Astrocyte of the cerebellum (primary cell): Measurements from ENCODE around the gene NLGN4X.
A peak's percentile ranks its signal among the peaks of the same experiment; 100 is the strongest.

Source experiments
- DNase-seq: peaks from one replicate; pipeline ENCODE4 v3.0.0-alpha.2; 2011; ENCODE audit warnings: low read depth
- H3K4me3 ChIP-seq: 2 replicates; pipeline ENCODE4 v1.5.1; 2011; ENCODE audit warnings: mild to moderate bottlenecking, low read depth, low read length, moderate library complexity
- CTCF ChIP-seq: IDR thresholded peaks from 2 replicates; pipeline ENCODE4 v1.5.1; 2012; ENCODE audit warnings: low read length, low read depth, moderate library complexity, mild to moderate bottlenecking; ENCODE audit errors: missing control alignments
- in situ Hi-C: cut with HindIII; loops from 2 replicates; pipeline ENCODE4 v1.10.0; 2017; ENCODE audit warnings: low sequenced_read_pairs

The NLGN4X gene

DNA sequence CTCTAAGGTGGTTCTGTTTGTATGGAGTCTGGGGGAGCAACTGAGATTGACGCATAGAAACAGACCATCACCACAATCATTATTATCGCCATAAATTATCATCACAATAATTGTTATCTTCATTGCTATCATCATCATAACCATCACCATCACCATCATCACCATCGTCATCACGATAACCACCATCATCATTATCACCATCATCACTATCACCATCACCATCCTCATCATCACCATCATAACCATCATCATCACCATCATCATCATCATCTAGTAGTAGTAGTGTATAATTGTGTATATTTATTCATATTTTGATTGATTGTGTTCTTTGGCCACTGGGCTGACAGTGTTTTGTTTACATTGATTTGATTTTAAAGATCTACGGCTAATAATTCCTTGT lies 95.7 kb downstream of the NLGN4X start:
- H3K4me3 ChIP-seq = no peak overlapping the region
- TF ChIP-seq CTCF = no peak
- DNase-seq = no peak
- in situ Hi-C loops = no loop called here

GRCh38 chrX:6131287-6131686 lies 97.4 kb downstream of the NLGN4X start:
- no peak for DNase-seq
- H3K4me3 ChIP-seq = no peak overlapping the region
- no peak for TF ChIP-seq CTCF
- in situ Hi-C loops = no loop called here

- H3K4me3 ChIP-seq = no peak overlapping the region
- DNase-seq = no peak
- TF ChIP-seq CTCF = no peak
- in situ Hi-C loops = no loop called here
These were observed 99.5 kb downstream of the NLGN4X start for GRCh38 chrX:6129195-6129594.

DNA sequence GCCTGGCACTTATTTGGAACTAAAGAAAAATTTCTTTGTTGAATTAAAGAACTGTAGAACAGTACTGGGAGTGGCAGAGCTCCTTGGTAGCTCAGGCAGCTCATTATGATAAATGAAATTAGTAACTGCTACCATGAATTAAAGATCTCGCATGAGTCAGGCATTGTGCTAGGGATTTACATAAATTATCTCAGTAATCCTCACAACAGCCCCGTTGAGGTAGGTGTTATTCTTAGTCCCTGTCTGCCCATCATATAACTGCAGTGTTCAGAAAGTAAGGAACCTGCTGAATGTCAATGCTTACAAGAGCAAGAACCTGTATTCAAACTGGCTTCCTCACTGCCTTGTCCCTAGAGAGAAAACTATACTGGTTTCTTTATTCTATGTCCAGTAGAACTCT lies 108.3 kb downstream of the NLGN4X start:
- no peak for TF ChIP-seq CTCF
- DNase-seq = no peak
- in situ Hi-C loops = no loop called here
- H3K4me3 ChIP-seq = no peak overlapping the region

- no peak overlapping the region for H3K4me3 ChIP-seq
- in situ Hi-C loops = no loop called here
- no peak for DNase-seq
- peak; percentile 9 for TF ChIP-seq CTCF
These were observed 133.2 kb downstream of the NLGN4X start for GRCh38 chrX:6095469-6095868.

GRCh38 chrX:6074532-6074931 lies 154.1 kb downstream of the NLGN4X start:
- in situ Hi-C loops = no loop called here
- TF ChIP-seq CTCF = no peak
- no peak for DNase-seq
- no peak overlapping the region for H3K4me3 ChIP-seq

DNA sequence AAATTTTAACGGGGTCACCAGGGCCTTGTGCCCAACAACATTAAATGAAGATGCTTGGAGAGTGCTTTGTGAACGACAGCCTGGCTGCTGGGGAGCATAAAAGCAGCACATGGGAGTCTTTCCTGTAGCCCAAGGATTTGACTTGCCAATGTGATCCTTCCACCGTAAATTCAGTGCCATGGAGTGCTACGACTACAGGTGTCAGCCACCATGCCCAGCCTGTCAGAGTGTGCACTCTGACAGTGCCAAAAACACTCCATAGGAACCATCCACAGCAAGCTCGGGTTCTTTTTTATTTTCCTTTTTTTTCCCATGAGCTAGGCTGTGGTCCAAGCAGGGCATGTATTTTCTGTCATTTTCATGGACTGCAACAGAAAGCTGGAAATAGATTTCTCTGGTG lies 156.9 kb downstream of the NLGN4X start:
- no peak for TF ChIP-seq CTCF
- DNase-seq = no peak
- H3K4me3 ChIP-seq = no peak overlapping the region
- in situ Hi-C loops = no loop called here
